Urothelium cell line (cell line): ENCODE data around the gene CAPZA1.
"Not testable (repeated sequence)": the region's sequence is repeated elsewhere in the genome, so short reads cannot be mapped to it uniquely, and the experiment has no call there.

Experiments
- DNase-seq: peaks from one replicate; pipeline ENCODE4 v3.0.0; 2011; ENCODE audit warnings: low spot score, mixed read lengths
- FAIRE-seq: peaks from 2 replicates; lab custom pipeline; 2011; peaks lifted over from hg19 to GRCh38; lab: Jason Lieb, UNC

The CAPZA1 gene

DNA sequence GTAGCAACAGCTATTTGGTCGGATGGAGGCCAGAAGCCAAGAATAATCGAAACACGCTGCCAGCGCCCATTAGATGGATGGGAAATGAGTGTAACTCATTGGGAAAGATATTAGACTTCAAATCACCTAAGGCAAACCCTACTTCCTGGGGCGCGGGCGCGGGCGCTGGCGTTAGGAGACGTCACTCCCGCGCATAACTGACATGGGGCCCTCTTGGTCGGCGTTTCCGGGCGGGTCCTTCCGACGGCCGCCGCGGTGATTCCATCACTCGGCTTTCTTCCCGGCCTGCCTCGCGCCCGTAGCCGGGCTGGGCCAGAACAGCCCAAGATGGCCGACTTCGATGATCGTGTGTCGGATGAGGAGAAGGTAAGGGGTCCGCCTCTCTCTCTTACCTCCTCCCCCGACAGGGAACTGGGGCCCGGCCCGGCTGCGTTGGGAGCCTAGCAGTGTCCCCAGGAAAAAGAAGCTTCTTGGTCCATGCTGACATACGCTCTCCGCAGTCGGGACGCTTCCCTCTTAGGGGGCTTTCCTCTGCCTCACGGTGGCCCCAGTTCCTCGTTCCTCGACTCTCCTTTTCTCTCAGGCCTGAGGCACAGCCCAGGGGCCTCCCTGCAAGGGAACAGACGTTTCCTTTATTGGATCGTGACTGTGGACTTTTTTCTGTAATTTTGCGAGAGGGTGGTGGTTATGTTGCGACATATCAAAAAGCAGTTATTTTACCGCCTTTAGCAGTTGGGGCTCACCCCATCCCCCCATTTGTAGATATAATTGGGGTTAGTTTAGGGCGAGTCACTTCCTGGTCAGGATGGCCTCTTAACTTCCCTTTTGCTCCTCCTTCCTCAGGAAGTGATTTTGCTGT lies at the start of gene CAPZA1:
CAPZA1 (plus strand) TSS at position 315 of the 859 bp plus-strand sequence; CDS start at position 328, 13 bp downstream.
- DNase-seq (peak; percentile 97), FAIRE-seq (peak; percentile 76)

DNA sequence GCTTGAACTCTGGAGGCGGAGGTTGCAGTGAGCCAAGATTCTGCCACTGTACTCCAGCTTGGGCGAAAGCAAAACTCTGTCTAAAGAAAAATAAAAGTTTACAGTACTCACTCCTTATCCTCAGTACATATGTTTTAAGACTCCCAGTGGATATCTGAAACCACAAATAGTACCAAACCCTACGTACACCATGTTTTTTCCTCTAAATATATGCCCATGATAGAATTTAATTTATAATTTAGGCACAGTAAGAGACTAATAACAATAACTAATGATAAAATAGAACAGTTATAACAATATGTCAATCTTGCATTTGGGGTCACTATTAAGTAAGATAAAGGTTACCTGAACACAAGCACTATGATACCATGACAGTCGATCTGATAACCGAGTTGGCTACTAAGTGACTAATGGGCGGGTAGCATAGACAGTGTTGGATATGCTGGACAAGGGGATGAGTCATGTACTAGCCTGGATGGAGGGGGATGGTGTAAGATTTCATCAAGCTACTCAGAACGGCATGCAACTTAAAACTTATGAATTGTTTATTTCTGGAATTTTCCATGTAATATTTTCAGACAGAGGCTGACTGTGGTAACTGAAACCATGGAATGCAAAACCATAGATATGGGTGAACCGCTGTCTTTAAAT lies 44.4 kb upstream of the CAPZA1 start:
- peak; percentile 48 for DNase-seq
- peak; percentile 96 for FAIRE-seq

DNA sequence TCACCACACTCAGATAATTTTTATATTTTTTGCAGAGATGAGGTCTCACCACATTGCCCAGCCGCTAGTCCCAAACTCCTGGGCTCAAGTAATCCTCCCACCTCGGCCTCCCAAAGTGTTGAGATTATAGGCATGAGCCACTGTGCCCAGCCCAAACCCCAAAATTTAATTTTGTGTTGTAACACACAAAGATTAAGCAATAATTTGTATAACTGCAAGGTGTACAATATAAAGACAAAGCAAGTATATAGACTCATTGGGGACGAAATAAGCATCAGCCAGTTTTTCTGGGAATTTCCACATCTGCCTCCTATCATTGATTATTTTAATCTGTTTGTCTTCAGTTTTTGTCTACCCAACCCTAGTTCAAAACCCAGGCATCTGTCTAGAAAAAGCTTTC lies 43.4 kb upstream of the CAPZA1 start:
- no peak for FAIRE-seq
- DNase-seq, result no peak

DNA sequence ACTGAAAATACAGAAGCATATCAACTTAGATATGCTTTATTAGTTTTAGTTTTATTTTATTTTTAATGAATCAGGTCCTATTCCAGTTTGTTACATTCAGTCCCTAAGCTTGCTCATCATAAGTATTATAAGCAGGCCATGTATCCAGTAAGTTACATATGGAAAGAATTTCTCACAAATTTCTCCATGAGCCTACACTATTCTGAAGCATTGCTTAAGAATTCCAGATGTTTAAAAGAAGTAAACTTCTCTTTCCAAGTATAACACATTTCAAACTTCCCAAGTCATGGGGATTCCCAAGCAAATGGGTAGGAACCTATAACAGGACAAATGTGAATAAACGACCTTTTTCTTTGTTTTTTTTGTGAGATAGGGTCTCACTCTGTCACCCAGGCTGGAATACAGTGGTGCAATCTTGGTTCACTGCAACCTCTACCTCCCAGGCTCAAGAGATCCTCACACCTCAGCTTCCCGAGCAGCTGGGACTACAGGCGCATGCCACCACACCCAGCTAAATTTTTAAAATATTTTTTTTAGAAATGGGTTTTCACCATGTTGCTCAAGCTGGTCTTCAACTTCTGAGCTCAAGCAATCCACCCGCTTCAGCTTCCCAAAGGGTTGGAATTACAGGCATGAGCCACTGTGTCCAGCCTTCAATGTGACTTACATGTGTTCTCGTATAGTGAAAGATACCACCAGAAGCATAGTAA lies 39.7 kb upstream of the CAPZA1 start:
- DNase-seq, result no peak

DNA sequence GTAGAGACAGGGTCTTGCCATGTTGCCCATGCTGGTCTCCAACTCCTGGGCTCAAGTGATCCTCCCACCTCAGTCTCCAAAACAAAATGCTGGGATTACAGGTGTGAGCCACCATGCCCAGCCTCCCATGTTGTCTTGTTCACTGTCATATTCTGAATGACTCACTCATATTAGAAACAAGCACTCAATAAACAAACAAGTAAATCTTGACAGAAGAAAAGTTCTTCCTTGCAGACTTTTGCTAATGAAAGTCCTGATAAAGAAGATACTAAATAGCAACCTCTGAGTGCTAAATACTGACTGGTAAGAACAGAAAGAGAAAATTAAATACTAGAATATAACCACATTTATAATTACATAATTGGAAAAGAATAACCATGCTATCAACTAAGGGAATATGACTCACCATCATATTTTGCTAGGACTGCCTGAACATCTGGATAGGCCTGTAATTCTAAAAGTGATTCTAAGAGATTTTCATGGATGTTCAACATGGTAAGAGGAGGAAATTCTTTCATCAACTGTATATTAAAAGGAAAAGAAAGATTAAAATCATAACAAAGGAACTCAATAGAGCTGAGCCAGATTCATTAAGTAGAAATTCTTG lies 37.9 kb upstream of the CAPZA1 start:
- no peak for FAIRE-seq
- no peak for DNase-seq

More for the DNA sequence above, 39.7 kb upstream of the CAPZA1 start:
- no peak for FAIRE-seq

DNA sequence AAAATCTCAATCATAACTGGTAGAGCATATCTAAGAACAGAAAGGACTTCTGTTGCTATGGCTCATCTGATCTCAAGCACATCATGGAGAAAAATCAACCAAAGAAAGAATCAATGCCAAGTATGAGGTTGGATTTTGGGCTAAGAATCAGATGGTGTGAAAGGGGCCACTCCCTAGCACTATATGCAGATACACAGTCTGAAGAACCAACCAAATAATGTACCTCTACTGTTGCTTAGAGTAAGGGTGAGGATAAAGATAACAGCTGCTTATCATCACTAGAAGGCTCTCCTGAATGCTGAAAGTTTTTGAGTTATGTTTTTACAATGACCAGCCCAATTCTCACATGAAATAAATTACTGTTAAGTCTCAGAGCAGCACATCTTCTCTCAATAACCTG lies 36.3 kb upstream of the CAPZA1 start:
- no peak for DNase-seq
- peak; percentile 5 for FAIRE-seq

DNA sequence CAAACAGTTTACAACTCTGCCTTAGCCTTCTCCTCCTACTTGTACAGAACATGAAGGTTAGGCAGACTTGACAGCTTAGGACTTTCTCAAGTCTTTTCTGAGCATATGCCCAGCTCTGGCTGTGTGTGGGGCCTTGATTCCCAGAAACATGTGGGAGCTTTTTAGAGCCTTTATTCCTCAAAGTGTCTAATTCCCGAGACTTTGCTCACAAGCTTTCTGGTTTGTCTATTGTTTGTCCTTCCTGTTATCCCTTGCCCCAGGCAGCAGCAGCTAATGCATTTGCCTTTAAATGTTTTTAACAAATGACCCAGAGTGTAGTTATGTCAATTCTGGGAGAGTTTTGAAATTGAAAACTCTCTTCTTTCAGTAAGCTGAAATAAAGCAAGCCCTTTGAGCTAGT lies 29.9 kb upstream of the CAPZA1 start:
- DNase-seq (no peak), FAIRE-seq (no peak)

DNA sequence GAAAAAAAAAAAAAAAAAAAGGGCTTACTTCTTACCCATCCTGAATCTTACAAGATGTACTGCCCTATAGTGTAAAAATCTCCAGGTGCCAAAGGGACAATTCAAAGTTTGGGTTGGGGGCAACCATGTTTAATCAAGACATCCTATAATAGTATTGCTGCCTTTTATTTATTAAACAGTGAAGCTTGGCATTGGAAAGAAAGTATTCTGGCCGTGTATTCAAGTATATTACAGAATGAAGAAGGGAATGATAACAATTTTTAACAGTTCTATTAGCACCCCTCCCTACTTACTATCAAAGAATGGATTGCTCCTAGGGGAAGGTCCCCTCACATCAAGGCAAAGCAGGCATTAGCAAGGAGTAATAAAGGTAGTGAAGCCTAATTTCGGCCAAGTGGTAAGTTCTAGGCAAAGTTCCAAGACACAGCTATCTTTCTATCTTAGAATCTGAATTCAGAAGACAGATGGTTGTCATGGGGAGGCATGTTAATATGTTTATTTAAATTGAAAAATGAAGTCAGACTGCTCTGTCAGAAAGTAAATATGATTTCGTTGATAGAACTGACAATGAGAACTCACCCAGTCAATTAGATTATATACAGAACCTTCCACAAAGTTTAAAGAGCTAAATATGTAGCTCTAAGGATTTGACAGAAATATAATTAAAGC lies 25.3 kb upstream of the CAPZA1 start:
- no peak for FAIRE-seq
- no peak for DNase-seq

DNA sequence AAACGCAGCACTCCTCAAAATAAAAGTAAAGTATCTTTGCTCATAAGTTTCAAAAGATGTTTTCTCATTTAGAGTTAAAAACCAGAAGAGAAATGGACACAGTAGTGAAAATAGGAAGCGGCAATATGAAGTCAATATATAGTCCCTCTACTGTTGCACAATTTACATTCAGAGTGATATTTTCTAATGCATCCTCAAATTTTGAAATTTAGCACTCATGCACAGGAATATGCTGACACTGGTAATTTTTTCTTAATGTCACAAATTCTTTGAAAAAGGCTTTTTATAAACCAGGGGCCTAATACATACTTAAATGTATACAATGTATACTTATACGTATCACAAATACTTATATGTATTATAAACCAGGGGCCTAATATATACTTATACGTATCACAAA lies 20.2 kb upstream of the CAPZA1 start:
- DNase-seq (no peak), FAIRE-seq (no peak)

DNA sequence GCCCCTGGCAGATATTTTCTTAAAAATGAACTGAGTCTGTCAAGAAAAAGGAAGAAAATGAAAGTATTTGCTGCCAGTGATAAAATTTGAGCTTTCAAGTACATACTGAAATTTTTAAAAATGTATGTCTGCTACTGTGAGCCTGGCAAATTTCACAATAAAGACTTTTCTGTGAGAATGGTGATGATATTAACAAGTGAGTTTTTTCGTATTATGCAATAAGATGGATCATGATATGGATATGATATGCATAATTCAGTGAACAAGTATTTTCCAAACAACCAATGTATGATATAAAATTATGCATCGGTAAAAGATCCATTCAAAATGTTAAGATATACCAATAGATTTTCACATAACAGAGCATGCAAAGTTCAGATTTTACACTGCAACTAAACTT lies 16.6 kb upstream of the CAPZA1 start:
- no peak for FAIRE-seq
- DNase-seq, result no peak

DNA sequence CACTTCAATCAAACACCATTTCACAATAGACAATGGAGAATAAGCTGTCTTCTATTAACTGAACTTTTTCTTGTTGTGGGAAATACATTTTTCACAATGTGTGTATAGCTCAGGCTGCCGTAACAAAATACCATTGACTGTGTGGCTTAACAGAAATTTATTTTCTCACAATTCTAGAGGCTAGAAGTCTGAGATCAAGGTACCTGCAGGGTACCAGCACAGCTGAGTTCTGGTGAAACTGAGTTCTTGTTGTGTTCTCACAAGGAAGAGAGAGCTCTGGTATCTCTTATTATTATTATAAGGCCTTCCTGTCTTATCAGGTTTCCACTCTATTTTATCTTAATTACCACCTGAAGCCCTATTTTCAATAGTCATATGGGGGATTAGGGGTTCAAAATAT lies 16.1 kb upstream of the CAPZA1 start:
- no peak for FAIRE-seq
- no peak for DNase-seq

DNA sequence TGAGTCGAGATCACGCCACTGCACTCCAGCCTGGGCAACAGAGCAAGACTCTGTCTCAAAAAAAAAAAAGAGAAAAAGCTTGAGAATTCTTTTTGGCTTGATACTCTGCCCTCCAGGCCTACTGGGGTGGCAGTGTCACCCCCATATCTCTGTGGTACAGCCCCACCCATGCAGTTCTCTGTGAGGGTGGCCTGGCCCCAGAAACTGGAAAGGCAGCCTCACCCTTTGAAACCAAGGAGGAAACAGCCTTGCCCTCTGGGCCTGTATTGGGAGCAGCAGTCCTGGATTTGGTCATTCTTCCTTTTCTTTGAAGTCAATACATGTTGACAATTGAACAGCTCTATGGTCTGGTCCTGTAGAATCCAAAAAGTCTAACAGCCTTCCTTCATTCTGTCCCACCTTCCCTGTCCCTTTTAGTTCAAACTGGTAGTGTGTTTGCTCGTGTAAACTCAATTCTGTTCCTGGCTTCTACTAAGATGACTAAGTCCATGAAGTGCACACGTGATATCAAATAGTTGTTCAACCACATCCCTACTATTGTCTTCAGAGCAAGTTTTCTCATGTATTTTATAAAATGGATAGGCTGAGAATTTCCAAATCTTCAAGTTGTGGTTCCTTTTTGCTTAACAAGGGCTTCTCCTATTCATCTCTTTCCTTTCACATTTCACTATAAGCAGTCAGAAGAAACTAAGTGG lies 13.9 kb upstream of the CAPZA1 start:
- DNase-seq, result no peak
- no peak for FAIRE-seq

DNA sequence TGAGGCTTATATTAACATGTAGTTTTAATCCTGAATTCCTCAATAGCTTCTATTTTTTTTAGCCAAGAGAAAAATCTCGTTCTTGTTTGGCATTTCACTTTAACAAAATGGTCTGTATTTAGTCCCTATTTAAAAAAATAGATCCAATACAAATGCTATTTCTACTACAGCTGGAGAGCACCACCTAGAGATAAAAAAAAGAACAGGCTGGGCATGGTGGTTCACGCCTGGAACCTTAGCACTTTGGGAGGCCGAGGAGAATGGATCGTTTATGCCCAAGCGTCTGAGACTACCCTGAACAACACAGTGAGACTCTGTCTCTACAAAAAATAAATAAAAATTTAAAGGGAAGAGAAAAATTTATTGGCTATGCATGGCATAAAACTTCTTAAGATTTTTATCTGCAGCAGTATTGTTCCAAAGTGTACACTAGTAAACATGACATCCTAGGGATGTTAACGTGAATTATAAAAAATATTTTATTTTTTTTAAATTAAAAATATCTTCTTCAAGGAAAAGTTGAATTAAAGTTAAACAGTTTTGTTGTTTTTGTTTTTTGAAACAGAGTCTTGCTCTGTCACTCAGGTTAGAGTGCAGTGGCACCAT lies 5.1 kb upstream of the CAPZA1 start:
- peak; percentile 11 for DNase-seq
- no peak for FAIRE-seq

DNA sequence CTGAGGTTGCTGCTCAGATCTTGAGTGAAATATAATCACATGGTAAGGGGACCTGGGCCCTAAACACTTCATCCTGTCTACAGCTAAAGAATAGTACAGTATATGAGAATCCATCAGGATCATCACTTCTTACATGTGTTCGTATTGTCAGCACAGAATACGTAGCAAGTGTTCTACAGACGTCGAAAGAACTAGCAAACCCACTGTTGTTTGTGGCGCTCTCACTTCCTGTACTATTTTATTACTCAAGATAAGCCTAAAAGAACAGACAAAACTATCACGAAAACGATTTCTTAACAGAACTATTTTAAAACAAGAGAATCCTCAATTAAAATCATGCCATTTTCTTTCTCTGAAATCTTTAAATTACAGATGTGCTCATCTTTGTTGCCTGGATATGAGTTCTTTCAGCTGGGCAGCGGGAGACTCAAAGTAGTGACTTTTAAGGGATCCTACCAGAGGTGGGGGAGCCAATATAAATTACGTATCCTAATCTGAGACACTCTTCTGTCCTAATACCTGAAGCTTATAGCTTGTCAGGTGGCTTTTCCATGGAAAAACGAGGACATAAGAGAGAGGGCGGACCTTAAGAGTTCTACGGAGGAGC lies 1.4 kb upstream of the CAPZA1 start:
- DNase-seq (no peak), FAIRE-seq (no peak)

DNA sequence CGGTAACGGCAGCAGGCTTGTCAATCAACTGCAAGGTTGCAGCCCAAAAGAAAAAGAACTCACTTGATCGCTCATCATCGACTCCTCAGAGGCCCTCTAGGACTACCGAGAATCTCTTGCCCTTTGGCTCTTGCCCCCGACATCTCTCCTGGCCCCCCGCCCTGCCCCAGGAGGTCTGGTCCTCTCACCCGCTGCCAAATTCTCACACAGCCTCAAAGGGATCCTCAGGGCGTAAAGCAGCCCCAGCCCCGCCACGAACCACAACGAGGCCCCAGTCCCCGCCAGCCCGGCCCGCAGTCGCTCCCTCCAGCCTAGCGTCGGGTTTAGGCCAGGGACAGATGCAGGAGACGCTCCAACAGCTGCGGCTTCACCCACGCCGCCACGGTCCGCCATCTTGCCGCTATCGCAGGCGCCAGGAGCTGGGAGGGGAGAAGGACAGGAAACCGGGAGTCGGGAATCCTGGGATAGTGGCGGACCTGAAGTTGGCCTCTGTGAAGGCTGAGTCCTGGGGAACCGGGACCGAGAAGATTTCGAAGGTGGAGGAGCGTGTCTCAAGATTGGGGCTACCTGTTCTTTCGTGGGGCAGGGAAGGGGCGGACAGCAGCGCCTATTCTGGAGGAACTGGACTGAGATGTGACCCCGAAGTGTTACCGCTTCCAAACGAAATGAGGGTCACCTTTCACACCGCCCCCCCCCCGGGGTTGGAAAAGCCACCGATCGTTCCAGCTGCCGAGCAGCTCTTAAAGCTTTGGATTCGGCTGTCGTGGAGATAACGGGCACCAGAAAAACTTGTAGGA lies 713 bp upstream of the CAPZA1 start, which contains the start of gene ST7L:
ST7L (minus strand) TSS at position 421 of the 797 bp plus-strand sequence; CDS start at position 393, 28 bp downstream.
- no peak for FAIRE-seq
- peak; percentile 84 for DNase-seq

DNA sequence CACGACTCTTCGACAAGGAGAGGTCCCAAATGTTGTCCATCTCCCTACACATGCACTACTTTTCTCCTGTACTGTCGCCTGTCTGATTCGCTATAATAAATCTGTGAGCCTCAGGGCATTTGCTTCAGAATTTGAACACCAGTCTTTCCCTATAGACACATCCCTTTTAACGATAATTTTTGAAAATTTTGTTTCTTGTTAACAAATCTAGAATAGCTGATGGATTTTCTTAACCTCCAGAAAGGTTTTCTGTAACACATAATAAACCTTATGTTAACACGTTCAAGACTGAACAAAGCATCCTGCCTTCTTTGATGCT lies 704 bp downstream of the CAPZA1 start:
- DNase-seq (no peak), FAIRE-seq (no peak)

DNA sequence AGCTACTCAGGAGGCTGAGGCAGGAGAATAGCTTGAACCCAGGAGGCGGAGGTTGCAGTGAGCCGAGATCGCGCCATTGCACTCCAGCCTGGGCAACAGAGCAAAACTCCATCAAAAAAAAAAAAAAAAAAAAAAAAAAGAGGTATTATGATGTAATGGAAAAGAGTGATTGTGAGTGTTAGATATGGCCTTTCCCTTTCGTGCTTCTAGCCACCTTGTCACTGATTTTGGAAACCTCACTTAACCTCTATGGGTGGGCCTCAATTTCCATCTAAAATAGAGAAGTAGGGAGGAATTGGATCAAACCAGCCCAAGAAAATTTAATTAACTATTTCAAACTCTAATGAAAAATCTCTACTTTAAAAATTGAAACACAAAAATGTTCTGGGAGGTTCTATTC lies 4.9 kb downstream of the CAPZA1 start:
- DNase-seq, FAIRE-seq: not testable (repeated sequence)

DNA sequence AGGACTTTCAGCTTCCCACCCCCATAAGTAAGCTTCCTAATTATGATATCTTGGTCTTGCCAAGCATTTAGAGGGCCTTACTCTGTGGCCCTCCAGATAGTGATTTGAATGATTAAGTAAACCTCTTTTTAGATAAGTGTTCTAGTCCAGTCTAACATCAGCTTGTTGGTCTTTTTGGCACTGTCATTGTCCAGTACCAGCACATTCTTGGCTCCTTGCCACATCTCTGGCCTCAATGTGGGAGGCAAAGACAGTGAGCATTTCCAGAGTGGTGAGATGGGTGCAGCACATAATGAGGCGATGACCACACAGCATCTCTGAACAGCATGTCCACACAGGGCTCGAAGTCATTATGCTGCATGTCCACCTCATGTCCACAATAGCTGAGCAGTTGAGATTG lies 6.1 kb downstream of the CAPZA1 start:
- DNase-seq (no peak), FAIRE-seq (no peak)
